Prostate gland (tissue), 2 donors: Measurements from ENCODE around the gene PRRG4. TPM values are rescaled to one million over a fixed set of nuclear protein-coding genes. Genes with fewer than 3 reads are reported as not detected.

Source experiments
- DNase-seq: peaks from one replicate; pipeline ENCODE4 v3.0.0-alpha.2; 2019; ENCODE audit warnings: low spot score
- H3K27ac ChIP-seq, 2 donors: fragments of 200-600 bp; sonication (generic); 2 replicates each; pipeline ENCODE4 v1.5.1; 2017 to 2019
- H3K27me3 ChIP-seq: fragments of 200-600 bp; sonication (generic); replicated peaks from 2 replicates; pipeline ENCODE4 v1.5.1; 2019; ENCODE audit not compliant: insufficient read depth
- H3K36me3 ChIP-seq, 2 donors: fragments of 200-600 bp; sonication (generic); 1 replicate in 1 of 2; 2 replicates in 1 of 2; pipeline versions ENCODE4 v1.5.1 to v1.8.1; 2017 to 2019
- H3K4me1 ChIP-seq: fragments of 200-600 bp; sonication (generic); replicated peaks from 2 replicates; pipeline ENCODE4 v1.5.1; 2019
- H3K4me3 ChIP-seq, 2 donors: fragments of 200-600 bp; sonication (generic); 2 replicates each; pipeline ENCODE4 v1.5.1; 2017 to 2019
- H3K9me3 ChIP-seq: fragments of 200-600 bp; sonication (generic); 2 replicates; pipeline ENCODE4 v1.5.1; 2017
- CTCF ChIP-seq, 4 experiments: fragments of 200-600 bp in 2 of 4; fragments of 450-650 bp in 2 of 4; sonication (generic) in 2 of 4; IDR thresholded peaks; 1 replicate in 3 of 4; 2 replicates in 1 of 4; pipeline ENCODE4 v1.5.1; 2016 to 2019; ENCODE audit warnings: antibody characterized with exemption in 4 of 4, mild to moderate bottlenecking in 2 of 4, moderate library complexity in 2 of 4
- POLR2A ChIP-seq: fragments of 450-650 bp; IDR thresholded peaks from one replicate; pipeline ENCODE4 v1.6.1; 2016; ENCODE audit warnings: antibody characterized with exemption, mild to moderate bottlenecking
- POLR2AphosphoS5 ChIP-seq: sonication (generic); formaldehyde crosslinking; IDR thresholded peaks from one replicate; pipeline ENCODE4 v1.6.1; 2017; ENCODE audit warnings: antibody characterized with exemption
- WGBS: methylation state at CpG from one replicate; pipeline ENCODE4 v1.1.5; 2018; 5-methylcytosine and 5-hydroxymethylcytosine counted together
- intact Hi-C: fragments of 100-400 bp; cut with DNase I; formaldehyde crosslinking; loops from one replicate; pipeline ENCODE4 v1.14.2; 2022
- total RNA-seq, 2 donors: library from RNA; depleted of rRNA; stranded (reverse); fragments of >200 nt; gene quantifications; one replicate each; pipeline ENCODE4 v1.1.0, GENCODE V29; 2016

Gene PRRG4
- total RNA-seq, 2 donors from 2014 or later: 5.2 to 21.7 TPM

GRCh38 chr11:32796425-32796824, 33.3 kb upstream of the PRRG4 start:
- no peak for DNase-seq
- Histone ChIP-seq H3K36me3 (no peaks in the 10 kb centered on the region), H3K4me3 (no peak overlapping the region), H3K9me3 (no peaks in the 10 kb centered on the region), H3K27me3 (no peaks in the 10 kb centered on the region), H3K4me1 (no peaks in the 10 kb centered on the region), H3K27ac (no peak overlapping the region)
- TF ChIP-seq POLR2AphosphoS5 (no peak), CTCF (IDR thresholded peaks at IDR 0.05) (no peak), POLR2A (no peak)
- 83% methylated on average over 3 of the region's 3 CpGs for WGBS
- intact Hi-C loops: loop anchor here (10.0 kb wide), 1 partner anchor 412 kb away; no protein-coding TSS in a partner anchor

- Histone ChIP-seq H3K27me3 (no peaks in the 10 kb centered on the region), H3K36me3 (no peaks in the 10 kb centered on the region), H3K4me1 (no peaks in the 10 kb centered on the region), H3K9me3 (no peaks in the 10 kb centered on the region), H3K27ac (no peak overlapping the region), H3K4me3 (no peak overlapping the region)
- DNase-seq: peak; percentile 73
- TF ChIP-seq CTCF (IDR thresholded peaks at IDR 0.05): peak; percentile 10 to 61 (median 48)
- no peak for TF ChIP-seq POLR2AphosphoS5
- TF ChIP-seq POLR2A: no peak
- WGBS: 29% methylated on average over 3 of the region's 3 CpGs
- intact Hi-C loops: loop anchor here (10.0 kb wide), 1 partner anchor 255 kb away; no protein-coding TSS in a partner anchor
Measured at GRCh38 chr11:32809313-32809712, 20.4 kb upstream of the PRRG4 start.

DNA sequence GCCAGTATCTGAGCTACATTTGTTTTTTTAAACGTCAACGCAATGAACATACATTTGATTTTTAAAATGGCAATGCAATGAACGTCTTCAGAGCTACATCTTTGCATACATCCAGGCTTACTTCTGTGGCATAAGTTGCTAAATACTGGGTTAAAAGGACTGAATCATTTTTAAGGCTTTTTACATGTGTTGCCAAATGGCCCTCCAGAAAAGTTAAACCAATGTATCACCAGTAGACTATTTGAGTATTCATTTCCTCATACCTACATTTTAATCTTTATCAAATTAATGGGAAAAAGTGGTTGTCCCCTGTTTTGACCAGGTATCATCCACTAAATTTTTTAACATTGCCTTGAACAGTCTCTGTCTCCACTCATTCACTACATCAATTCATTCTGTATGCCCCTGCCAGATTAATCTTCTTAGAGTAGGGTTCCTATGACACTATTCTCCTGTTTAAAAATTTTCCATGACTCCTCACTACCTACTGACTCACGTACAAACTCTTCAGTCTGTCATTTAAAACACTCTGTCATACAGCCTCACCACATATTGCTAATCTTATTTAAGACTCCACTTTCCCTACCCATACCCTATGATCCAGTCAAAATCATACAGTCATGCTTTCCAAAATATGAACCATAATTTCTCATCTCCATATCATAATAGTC, 12.4 kb upstream of the PRRG4 start:
- DNase-seq: no peak
- H3K36me3 ChIP-seq: no peaks in the 10 kb centered on the region
- H3K4me3 ChIP-seq: no peak overlapping the region
- H3K27ac ChIP-seq: no peak overlapping the region
- no peaks in the 10 kb centered on the region for H3K27me3 ChIP-seq
- H3K4me1 ChIP-seq: no peaks in the 10 kb centered on the region
- intact Hi-C loops: no loop called here
- no peaks in the 10 kb centered on the region for H3K9me3 ChIP-seq
- no peak for TF ChIP-seq POLR2A
- TF ChIP-seq POLR2AphosphoS5: no peak
- TF ChIP-seq CTCF (IDR thresholded peaks at IDR 0.05): no peak
- 82% methylated on average over 4 of the region's 4 CpGs for WGBS

DNA sequence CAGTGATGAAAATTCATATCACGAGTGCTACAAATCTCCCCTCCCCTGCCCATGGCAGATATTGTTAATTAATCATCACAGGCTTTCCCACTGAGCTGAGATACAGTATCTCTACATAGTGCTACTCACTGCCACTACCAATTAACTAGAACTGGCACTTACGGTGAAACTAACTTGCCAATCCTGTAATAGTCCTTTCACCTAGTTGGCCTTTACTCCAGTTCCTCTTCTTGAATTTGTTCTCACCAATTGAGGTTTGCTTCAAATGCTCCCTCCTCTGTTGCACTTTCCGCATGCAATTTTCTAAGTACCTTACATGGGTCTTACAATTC, 11.9 kb upstream of the PRRG4 start:
- Histone ChIP-seq H3K9me3 (no peaks in the 10 kb centered on the region), H3K27me3 (no peaks in the 10 kb centered on the region), H3K27ac (no peak overlapping the region), H3K4me3 (no peak overlapping the region), H3K4me1 (no peaks in the 10 kb centered on the region), H3K36me3 (no peaks in the 10 kb centered on the region)
- no peak for DNase-seq
- intact Hi-C loops: no loop called here
- TF ChIP-seq POLR2A: no peak
- TF ChIP-seq CTCF (IDR thresholded peaks at IDR 0.05): no peak
- no peak for TF ChIP-seq POLR2AphosphoS5
- WGBS: 92% methylated on average over 3 of the region's 3 CpGs

- H3K36me3 ChIP-seq: no peaks in the 10 kb centered on the region
- no peak overlapping the region for H3K27ac ChIP-seq
- no peak for TF ChIP-seq POLR2AphosphoS5
- TF ChIP-seq CTCF (IDR thresholded peaks at IDR 0.05): no peak
- no peak for TF ChIP-seq POLR2A
- intact Hi-C loops: no loop called here
- 86% methylated on average over 2 of the region's 2 CpGs for WGBS
- no peak overlapping the region for H3K4me3 ChIP-seq
- no peaks in the 10 kb centered on the region for H3K27me3 ChIP-seq
- no peaks in the 10 kb centered on the region for H3K4me1 ChIP-seq
- no peaks in the 10 kb centered on the region for H3K9me3 ChIP-seq
- DNase-seq: no peak
Measured at GRCh38 chr11:32819187-32819586, 10.5 kb upstream of the PRRG4 start.
